Measurements from ENCODE around the gene LEMD1.

Gene LEMD1

DNA sequence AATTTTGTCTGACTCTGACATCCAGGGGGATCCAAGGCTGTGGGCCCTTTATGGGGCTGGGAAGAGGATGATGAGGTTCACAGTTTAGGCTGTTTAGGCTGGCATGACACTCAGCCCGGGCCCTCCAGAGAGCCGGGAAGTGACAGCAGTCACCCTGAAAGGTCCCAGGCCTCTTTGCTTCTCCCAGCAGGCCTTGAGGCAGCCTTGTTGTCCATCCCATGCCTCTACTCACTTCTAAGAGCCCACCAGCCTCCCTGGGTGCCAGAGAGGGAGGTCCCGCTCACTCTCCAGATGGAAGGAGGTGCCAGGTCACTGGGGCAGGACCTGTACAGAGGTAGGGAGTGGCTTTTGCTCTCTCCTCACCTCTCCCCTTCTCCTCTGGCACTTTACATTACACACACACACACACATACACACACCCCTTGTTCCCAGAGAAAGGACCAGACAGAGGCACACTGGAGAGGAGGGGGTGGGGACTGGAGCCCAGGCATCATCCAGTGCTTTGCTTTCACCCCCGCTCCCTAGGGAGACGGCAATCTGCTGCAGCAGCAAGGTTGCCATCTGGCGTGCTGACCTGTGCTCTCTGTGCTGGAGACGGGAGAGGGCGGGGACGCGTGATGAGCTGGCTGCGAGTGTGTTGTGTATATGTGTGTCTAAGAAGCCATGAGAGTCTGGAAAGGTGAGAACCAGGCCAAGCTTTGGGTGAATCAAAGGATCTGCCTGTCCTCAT, 69.7 kb downstream of the LEMD1 start:
- TF ChIP-seq ZNF274 (IDR thresholded peaks at IDR 0.05; ENCODE audit: low read depth, low read length): no peak
- H3K4me3 ChIP-seq (ENCODE audit: low read length): no peak overlapping the region

DNA sequence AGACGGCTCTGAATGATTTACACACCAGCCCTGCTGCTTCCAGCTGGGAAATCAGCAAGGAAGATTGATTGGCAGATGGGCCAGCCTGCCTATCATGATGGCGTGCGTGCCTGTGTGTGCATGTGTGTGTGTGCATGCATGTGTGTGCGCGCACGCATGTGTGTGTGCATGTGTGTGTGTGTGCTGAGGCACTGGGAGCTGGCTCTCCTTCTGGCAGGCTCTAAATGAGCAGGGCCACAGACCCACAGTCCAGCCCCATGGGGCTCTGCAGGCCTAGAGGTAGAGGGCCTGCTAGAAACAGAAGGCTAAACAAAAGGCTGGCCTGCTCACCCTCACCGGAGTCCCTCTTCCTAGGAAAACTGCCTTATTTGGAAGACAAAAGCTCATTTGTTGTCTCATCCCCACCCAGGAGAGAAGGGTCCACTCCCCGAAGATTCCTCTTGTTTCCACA, 71.1 kb downstream of the LEMD1 start:
- no peak for TF ChIP-seq ZNF274 (IDR thresholded peaks at IDR 0.05; ENCODE audit: low read depth, low read length)
- H3K4me3 ChIP-seq (ENCODE audit: low read length): no peak overlapping the region

DNA sequence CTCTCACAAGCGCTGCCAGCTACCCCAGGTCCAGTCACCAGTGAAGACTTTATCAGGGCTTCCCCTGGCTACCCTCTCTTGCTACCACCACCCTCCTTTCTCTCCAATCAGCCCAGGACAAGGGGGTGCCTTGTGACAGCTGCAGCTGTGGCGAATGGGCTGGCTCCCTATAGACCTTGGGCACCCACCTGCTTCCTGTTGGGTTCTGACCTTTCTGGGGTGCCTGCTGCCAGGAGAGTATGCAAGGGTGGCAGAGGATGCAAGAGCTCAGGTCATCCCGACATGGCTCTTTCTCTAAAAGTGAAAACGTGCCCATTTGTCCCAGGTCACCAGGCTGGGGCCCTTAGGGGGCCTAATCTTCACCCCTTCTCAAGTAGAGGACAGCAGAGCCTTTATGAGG, 71.7 kb downstream of the LEMD1 start:
- TF ChIP-seq ZNF274 (IDR thresholded peaks at IDR 0.05; ENCODE audit: low read depth, low read length): no peak
- H3K4me3 ChIP-seq (ENCODE audit: low read length): no peak overlapping the region

DNA sequence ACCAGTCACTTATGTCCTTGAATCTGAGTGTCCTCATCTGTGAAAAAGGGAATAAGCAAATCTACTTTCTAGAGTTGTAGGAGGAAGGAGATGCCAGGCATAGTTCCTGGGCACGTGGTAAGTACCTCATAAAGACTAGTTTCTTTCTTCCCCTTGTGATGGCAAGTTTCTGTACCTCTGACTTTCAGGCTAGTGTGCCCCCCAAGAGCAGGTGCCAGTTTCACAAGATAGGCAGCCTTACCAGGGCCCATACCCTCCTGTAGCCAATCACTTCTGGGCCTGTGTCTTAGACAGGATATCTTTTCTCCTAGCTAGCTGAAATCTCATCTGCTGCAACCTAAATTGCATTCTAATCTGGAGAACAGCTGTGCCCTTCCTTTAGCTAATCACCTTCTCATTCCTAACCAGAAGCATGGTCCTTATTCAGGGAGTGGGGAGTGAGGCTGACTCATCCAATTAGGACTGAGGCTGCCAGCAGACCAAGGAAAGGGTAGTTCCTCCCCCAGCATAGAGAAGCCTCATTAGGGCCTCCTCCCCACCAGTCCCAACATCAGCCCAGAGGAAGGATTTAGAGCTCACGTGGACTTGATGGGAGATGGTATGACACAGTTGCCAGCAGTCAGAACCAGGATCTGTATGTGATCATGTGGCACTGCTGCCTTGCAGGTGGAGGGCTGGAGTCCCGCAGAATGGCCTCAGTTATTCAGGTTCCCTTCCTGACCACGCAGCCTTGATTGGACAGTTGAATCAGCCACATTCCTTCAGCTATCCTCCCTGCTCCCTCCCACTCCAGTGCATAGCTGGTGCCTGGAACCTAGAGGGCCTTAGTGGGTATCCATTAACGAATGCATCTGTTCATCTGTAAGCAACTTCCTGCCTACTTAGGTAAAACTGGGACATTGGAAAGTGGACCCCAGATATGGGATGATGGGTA, 73.0 kb downstream of the LEMD1 start:
- H3K4me3 ChIP-seq (ENCODE audit: low read length): no peak overlapping the region
- TF ChIP-seq ZNF274 (IDR thresholded peaks at IDR 0.05; ENCODE audit: low read depth, low read length): no peak

DNA sequence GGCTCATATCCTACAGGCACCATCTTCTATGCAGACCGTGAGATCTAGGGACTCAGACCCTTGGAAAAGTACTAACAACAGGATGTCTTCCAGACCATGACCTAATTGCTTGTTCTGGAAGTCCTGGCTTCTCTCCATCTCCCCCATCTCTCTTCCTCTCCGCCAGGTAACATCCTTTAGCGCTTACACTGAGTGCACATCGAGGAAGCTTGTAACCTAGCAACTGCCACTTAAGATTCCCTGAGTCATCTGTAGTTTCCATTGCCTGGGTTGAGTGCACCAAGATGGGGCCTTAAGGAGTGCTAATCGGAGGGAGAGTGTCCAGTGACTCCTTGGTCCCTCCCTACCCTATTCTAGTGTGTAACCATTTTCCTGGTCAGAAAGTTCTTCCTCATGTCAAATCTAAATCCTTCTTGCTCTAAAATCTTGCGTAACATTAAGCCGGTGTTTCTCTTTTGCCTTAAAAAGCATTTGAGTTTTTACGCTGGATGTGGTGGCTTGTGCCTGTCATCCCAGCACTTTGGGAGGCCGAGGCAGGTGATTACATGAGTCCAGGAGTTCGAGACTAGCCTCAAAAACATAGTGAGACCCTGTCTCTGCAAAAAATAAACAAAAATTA, 74.8 kb downstream of the LEMD1 start:
- H3K4me3 ChIP-seq (ENCODE audit: low read length): no peak overlapping the region
- no peak for TF ChIP-seq ZNF274 (IDR thresholded peaks at IDR 0.05; ENCODE audit: low read depth, low read length)

DNA sequence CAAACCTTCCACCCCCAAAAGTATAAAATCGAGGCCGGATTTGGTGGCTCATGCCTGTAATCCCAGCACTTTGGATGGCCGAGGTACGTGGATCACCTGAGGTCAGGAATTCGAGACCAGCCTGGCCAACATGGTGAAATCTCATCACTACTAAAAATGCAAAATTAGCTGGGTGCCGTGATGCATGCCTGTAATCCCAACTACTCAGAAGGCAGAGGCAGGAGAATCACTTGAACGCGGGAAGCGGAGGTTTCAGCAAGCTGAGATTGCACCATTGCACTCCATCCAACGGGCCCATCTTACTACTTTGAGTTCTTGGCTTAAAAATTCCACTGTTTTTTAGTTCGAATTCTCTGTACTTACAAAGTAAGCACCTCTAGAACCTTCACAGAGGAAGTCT, 76.1 kb downstream of the LEMD1 start:
- H3K4me3 ChIP-seq (ENCODE audit: low read length): no peak overlapping the region
- TF ChIP-seq ZNF274 (IDR thresholded peaks at IDR 0.05; ENCODE audit: low read depth, low read length): no peak

DNA sequence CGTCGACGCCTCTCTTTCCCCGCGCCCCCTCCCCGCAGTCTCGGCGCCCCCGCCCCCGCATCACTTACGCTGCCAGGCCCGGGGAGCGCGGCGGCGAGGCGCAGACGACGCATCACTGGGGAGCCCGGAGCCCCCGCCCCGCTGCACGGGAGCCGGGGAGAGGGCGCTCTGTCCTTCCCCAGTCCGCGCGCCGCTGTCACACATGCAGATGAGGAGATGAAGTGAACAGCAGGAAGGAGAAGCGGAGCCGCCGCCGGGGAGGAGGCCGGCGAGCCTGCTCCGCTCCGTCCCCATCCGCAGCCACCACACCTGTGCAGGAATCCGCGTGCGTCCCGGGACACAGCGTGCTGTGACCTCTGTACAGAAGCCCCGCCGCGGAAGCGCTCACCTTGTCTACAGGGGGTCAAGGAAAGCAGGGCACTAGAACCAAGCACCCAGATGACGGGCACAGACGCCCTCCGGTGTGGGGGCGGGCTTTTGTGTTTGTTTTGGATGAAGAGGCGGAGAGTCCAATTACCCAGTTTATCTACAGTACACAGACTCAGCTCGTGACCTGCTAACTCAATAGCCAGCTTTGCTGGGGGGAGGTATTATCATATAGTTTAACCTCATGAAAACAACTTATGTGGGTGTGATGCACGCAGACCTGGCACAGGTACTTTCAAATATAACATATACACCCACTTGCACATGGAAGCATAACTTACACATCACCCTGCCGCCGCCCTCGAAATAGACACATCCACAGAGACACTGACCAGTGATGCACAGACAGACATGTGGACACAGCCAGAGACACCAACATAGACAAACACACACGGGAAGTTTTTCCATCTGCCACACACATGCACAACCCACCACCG, 77.6 kb downstream of the LEMD1 start:
- no peak overlapping the region for H3K4me3 ChIP-seq (ENCODE audit: low read length)
- no peak for TF ChIP-seq ZNF274 (IDR thresholded peaks at IDR 0.05; ENCODE audit: low read depth, low read length)

DNA sequence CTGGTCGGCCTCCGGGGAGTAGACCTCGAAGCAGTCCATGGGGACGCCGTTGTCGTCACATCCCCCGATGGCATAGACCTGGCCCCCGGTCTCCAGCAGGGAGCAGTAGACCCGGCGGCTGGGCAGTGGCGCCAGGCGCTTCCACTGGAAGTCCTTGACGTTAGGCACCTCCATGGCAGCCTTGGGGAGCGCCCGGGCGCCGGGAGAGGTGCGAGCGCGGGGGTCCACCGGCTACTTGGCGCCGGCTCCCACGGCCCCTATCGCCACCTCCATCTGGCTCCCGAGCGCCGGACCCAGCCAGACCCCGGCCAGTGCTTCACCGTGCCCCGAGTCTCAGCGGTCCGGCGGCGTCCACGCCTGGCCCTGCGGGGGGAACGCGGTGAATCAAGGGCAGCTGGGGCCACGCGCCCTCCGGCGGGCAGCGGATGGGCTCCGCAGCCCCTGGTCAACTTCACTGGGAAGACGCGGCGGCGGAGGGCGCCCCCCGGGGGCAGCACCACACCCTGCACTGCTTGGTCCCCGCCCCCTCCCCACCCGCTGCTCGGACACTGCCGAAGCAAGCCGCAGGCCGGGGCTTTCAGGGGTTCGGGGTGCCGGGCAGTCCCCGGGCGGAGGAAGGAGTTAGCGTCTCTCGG, 78.3 kb downstream of the LEMD1 start:
- TF ChIP-seq ZNF274 (IDR thresholded peaks at IDR 0.05; ENCODE audit: low read depth, low read length): no peak
- no peak overlapping the region for H3K4me3 ChIP-seq (ENCODE audit: low read length)

DNA sequence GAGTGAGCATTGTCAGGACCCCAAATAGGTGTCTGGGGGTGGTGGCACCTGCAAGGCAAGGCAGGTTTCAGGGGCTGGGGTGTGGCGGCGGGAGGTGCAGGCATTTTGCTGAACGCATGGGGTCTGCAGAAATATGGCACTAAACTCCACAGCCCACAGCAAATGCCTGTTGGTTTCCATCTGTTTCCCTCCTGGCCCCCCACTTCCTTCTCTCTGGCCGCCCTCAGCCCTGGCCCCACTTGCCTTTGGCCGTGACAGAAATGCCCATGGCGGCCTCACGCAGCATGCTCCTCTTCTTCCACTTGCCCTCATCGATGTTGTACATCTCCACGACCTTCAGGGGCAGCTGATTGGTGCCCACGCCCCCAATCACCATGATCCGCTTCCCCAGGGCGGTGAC, 78.9 kb downstream of the LEMD1 start:
- TF ChIP-seq ZNF274 (IDR thresholded peaks at IDR 0.05; ENCODE audit: low read depth, low read length): no peak
- no peak overlapping the region for H3K4me3 ChIP-seq (ENCODE audit: low read length)

DNA sequence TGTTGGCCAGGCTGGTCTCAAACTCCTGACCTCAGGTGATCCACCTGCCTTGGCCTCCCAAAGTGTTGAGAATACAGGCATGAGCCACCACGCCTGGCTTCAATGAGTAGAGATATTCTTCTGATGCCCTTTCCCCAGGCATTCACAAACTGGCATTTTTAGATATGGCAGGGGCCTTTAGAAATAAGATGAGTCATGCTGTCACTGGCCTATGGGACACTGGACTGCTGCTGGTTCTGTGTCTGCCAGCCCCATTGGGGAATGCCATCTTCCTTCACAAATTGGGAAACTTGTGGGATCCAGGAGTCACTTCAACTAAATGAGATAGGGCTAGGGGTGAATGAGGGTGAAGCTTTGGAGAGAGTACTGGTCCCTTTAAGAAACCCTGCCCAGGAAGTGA, 81.2 kb downstream of the LEMD1 start:
- no peak overlapping the region for H3K4me3 ChIP-seq (ENCODE audit: low read length)
- TF ChIP-seq ZNF274 (IDR thresholded peaks at IDR 0.05; ENCODE audit: low read depth, low read length): no peak

DNA sequence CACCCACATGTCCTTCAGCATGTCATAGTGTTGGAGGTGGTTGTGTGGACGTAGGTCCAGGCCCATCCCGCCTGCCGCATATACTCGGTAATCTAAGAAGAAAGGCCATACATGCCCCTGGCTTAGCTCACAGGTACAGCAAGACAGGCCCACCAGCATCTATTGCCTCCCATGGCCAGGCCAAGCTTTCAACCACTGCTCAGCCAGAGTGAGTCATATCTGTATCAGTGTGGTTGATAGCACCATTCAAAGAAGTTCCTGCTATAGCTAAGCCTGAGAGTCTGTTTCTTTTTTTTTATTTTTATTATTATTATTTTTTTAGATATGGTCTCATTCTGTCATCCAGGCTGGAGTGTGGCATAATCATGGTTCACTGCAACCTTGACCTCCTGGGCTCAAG, 82.1 kb downstream of the LEMD1 start:
- no peak for TF ChIP-seq ZNF274 (IDR thresholded peaks at IDR 0.05; ENCODE audit: low read depth, low read length)

DNA sequence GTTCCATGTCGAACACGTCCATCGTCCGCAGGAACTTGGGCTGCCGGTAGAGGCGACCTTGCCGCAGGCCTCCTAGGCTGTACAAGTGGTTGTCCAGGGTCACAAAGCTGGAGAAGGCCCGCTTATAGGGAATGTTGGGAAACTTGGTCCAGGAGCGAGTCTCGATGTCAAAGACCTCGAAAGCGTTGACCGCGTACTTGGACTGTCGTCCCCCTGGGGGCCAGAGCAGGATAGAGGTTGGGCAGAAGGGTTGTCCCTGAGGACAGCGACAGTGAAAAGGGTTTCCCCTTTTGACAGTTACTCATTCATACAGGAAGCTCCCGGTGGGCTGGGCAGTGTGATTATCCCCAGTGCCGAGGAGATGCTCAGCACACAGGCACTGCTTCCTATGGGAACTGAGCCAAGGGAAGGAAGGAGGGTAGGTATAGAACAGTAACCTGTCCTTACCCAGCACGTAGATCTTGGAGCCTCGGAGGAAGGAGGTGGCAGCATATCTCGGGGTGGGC, 82.6 kb downstream of the LEMD1 start:
- no peak overlapping the region for H3K4me3 ChIP-seq (ENCODE audit: low read length)
- TF ChIP-seq ZNF274 (IDR thresholded peaks at IDR 0.05; ENCODE audit: low read depth, low read length): no peak

More for the DNA sequence above, 82.1 kb downstream of the LEMD1 start:
- no peak overlapping the region for H3K4me3 ChIP-seq (ENCODE audit: low read length)

DNA sequence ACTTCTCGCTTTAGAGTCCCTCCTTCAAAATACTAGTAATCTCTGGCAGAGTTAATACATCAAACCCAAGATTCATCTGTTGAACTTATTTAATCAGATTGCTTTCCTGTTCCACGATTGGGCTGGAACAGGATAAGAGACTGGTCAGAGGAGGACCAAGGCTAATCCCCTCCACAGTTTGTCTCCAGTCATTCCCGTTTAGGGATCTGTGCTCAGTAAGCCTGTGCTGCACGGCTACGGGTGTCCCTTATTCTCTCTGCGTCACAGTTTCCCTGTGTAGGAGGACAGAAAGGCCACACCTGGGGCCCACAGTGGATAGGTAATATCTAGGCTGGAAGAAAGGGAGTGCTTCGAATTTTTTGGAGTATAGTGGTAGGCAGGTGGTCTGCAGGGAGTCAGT, 83.8 kb downstream of the LEMD1 start:
- no peak overlapping the region for H3K4me3 ChIP-seq (ENCODE audit: low read length)
- TF ChIP-seq ZNF274 (IDR thresholded peaks at IDR 0.05; ENCODE audit: low read depth, low read length): no peak

Measured in GM08714 (cell line).